GM12873 (cell line): ENCODE results near the gene PARK7.

ENCODE experiments used
- TF ChIP-seq, protein P1 (sequence below): IDR thresholded peaks from 2 replicates; pipeline ENCODE4 v1.5.1; 2012; ENCODE audit warnings: low read depth, mild to moderate bottlenecking, moderate library complexity, low read length, control low read depth; ENCODE audit not compliant: insufficient read depth; ENCODE audit errors: missing control alignments

Gene PARK7

DNA sequence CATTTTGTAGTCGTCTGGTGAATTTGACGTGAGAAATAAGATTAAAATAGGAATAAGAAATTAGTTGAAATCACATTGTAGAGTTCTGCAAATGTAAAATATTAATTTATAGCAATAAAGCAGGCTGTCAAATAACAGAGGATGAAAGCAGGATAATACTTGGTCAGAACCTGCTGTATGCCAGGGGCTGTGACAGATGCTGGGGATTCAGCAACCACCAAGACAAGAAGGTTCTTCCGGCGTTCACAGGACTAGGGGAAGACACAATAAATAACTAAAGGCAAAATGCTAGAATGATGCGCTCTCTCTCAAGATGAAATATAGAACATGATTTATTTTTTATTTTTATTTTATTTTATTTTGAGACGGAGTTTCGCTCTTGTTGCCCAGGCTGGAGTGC, 6.8 kb upstream of the PARK7 start:
- TF ChIP-seq, protein P1, sequence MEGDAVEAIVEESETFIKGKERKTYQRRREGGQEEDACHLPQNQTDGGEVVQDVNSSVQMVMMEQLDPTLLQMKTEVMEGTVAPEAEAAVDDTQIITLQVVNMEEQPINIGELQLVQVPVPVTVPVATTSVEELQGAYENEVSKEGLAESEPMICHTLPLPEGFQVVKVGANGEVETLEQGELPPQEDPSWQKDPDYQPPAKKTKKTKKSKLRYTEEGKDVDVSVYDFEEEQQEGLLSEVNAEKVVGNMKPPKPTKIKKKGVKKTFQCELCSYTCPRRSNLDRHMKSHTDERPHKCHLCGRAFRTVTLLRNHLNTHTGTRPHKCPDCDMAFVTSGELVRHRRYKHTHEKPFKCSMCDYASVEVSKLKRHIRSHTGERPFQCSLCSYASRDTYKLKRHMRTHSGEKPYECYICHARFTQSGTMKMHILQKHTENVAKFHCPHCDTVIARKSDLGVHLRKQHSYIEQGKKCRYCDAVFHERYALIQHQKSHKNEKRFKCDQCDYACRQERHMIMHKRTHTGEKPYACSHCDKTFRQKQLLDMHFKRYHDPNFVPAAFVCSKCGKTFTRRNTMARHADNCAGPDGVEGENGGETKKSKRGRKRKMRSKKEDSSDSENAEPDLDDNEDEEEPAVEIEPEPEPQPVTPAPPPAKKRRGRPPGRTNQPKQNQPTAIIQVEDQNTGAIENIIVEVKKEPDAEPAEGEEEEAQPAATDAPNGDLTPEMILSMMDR = no peak

- TF ChIP-seq, protein P1 = no peak
These were observed 5.1 kb upstream of the PARK7 start for GRCh38 chr1:7956218-7957032.

- TF ChIP-seq, protein P1 = no peak
These were observed 1.3 kb upstream of the PARK7 start for GRCh38 chr1:7960165-7960564.

DNA sequence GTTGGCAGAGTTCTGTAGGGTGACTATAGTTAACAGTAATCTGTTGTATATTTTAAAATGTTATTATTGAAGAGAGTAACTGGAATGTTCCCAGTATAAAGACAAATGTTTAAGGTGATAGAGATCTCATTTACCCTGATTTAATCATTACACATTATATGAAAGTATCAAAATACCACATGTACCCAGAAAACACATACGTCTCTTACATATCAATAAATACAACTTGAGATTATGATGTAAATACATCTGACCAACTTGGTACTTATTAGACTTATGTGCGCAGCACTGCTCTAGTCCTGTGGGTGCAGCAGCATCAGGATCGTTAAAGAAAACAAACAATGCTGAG, 670 bp upstream of the PARK7 start:
- TF ChIP-seq, protein P1 = no peak

GRCh38 chr1:7962014-7962335, 464 bp downstream of the PARK7 start:
- TF ChIP-seq, protein P1 = no peak

DNA sequence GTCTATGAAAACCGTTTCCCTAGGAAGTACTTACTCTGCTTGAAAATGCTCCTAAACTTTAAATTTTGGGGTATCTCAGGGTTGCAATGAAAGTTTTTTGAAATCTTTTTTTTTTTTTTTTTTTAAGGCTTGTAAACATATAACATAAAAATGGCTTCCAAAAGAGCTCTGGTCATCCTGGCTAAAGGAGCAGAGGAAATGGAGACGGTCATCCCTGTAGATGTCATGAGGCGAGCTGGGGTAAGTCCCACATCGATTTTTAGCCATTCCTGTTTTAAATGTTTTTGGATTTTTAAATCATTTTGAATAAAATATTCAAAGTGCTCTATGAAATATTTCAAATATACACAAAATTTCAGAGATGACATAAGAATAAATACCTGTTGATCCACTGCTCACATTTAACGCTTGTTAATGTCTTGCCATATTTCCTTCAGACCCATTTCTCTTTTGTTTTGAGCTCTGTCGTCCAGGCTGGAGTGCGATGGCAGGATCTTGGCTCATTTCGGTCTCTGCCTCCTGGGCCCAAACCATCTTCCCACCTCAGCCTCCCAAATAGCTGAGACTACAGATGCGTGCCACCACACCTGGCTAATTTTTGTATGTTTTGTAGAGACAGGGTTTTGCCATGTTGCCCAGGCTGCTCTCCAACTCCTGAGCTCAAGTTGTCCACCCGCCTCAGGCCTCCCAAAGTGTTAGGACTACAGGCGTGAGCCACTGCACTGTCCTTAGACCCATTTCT, 1.3 kb downstream of the PARK7 start:
- TF ChIP-seq, protein P1 = no peak

DNA sequence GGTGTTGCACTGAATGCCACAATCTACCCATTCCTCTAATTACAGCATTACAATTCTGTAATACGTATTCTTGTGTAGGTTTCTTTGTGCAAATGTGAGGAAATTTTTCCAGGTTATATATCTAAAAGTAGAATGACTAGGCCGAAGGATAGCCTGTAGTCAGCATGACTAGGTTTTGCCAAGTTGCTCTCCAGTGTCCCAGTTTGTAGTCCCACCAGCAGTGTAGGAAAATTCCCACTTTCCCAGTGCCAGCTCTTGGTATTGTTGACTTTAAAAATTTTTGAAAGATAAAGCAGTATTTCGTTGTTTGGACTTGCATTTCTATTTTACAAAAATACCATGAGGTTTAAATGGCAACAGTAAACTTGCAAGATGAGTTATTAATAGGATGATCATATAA, 3.0 kb downstream of the PARK7 start:
- TF ChIP-seq, protein P1 = no peak
